Mesothelial cell of epicardium (in vitro differentiated cells): ENCODE results near the gene TAS2R50. TPM values are rescaled to one million over a fixed set of nuclear protein-coding genes. Genes with fewer than 3 reads are reported as not detected.

Experiments
- DNase-seq, 2 experiments: peaks; one replicate each; pipeline ENCODE4 v3.0.0; 2021; ENCODE audit warnings: low spot score in 2 of 2; ENCODE audit not compliant: unreplicated experiment in 2 of 2
- H3K27ac Mint-ChIP-seq: 2 replicates; pipeline ENCODE4 v1.8.0; 2021; ENCODE audit warnings: mixed read lengths
- H3K27me3 Mint-ChIP-seq: 2 replicates; pipeline ENCODE4 v1.8.0; 2021; ENCODE audit warnings: low read depth, mixed read lengths
- H3K36me3 Mint-ChIP-seq: 2 replicates; pipeline ENCODE4 v1.8.0; 2021; ENCODE audit warnings: mixed read lengths
- H3K4me1 Mint-ChIP-seq: 2 replicates; pipeline ENCODE4 v1.8.0; 2021; ENCODE audit warnings: mixed read lengths
- H3K4me3 Mint-ChIP-seq: 2 replicates; pipeline ENCODE4 v1.8.0; 2021; ENCODE audit warnings: mild to moderate bottlenecking, moderate library complexity, mixed read lengths
- H3K9me3 Mint-ChIP-seq: 2 replicates; pipeline ENCODE4 v1.8.0; 2021; ENCODE audit warnings: mixed read lengths
- total RNA-seq: library from RNA; stranded (reverse); gene quantifications from 3 replicates; pipeline ENCODE4 v1.2.1, GENCODE V29; 2021
- TF ChIP-seq, protein P1 (sequence below): fragments of 200-600 bp; sonication (generic); IDR thresholded peaks from one replicate; pipeline ENCODE4 v1.5.0; 2021; ENCODE audit warnings: antibody characterized with exemption; ENCODE audit not compliant: unreplicated experiment

TAS2R50 gene
- total RNA-seq, 1 donor from 2014 or later, result 3.4 TPM

DNA sequence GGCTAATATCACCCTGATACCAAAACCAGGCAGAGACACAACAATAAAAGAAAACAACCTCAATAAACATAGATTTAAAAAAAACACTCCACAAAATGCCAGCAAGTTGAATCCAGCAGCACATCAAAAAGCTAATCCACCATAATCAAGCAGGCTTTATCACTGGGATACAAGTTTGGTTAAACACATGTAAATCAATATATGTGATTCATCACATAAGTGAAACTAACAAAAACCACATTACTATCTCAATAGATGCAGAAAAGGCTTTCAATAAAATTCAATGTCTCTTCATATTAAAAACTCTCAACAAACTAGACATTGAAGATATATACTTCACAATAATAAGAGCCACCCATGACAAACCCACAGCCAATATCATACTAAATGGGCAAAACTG, 30.6 kb downstream of the TAS2R50 start:
- H3K27ac Mint-ChIP-seq, result no peak overlapping the region
- TF ChIP-seq, protein P1, sequence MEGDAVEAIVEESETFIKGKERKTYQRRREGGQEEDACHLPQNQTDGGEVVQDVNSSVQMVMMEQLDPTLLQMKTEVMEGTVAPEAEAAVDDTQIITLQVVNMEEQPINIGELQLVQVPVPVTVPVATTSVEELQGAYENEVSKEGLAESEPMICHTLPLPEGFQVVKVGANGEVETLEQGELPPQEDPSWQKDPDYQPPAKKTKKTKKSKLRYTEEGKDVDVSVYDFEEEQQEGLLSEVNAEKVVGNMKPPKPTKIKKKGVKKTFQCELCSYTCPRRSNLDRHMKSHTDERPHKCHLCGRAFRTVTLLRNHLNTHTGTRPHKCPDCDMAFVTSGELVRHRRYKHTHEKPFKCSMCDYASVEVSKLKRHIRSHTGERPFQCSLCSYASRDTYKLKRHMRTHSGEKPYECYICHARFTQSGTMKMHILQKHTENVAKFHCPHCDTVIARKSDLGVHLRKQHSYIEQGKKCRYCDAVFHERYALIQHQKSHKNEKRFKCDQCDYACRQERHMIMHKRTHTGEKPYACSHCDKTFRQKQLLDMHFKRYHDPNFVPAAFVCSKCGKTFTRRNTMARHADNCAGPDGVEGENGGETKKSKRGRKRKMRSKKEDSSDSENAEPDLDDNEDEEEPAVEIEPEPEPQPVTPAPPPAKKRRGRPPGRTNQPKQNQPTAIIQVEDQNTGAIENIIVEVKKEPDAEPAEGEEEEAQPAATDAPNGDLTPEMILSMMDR, result no peak

DNA sequence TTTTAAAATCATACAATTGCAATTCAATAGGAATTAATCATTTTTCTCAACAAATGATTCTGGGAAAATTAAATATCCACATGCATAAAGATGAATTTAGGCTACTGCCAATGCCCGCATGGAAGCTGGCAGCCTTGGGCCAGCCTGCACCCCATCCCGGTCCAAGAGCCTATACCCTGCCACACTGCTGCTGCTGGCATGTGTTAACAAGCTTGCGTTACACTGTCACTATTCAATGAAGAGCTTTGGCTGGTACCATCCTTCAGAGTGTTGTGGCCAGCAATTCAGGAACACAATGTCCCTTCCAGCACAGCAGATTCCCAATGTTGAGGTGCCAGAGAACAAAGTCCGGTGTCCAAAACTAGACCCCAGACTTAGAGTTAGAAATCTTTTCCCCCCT, 34.1 kb downstream of the TAS2R50 start:
- no peak overlapping the region for H3K27ac Mint-ChIP-seq
- no peaks in the 10 kb centered on the region for H3K4me1 Mint-ChIP-seq
- no peak for DNase-seq
- H3K27me3 Mint-ChIP-seq, result no peaks in the 10 kb centered on the region
- TF ChIP-seq, protein P1, result no peak
- peaks cover 73% of the 10 kb centered on the region for H3K9me3 Mint-ChIP-seq
- no peak overlapping the region for H3K4me3 Mint-ChIP-seq
- peaks cover 71% of the 10 kb centered on the region for H3K36me3 Mint-ChIP-seq

More for the DNA sequence above, 30.6 kb downstream of the TAS2R50 start:
- H3K27me3 Mint-ChIP-seq, result no peaks in the 10 kb centered on the region
- peaks cover 59% of the 10 kb centered on the region for H3K36me3 Mint-ChIP-seq
- no peak overlapping the region for H3K4me3 Mint-ChIP-seq
- H3K4me1 Mint-ChIP-seq, result no peaks in the 10 kb centered on the region
- peaks cover 54% of the 10 kb centered on the region for H3K9me3 Mint-ChIP-seq
- DNase-seq, result no peak

DNA sequence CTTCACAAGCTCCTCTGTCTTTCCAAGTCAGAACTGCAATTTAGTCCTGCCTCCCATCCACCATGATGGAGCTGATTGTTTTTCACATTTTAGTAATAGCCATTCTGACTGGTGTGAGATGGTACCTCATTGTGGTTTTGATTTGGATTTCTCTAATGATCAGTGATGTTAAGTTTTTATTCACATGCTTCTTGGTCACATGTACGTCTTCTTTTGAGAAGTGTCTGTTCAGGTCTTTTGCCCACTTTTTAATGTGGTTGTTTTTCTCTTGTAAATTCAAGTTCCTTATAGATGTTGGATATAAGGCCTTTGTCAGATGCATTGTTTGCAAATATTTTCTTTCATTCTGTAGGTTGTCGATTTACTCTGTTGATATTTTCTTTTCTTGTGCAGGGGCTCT, 43.5 kb downstream of the TAS2R50 start:
- Mint-ChIP-seq H3K4me1 (no peaks in the 10 kb centered on the region), H3K9me3 (peaks cover 47% of the 10 kb centered on the region), H3K4me3 (no peak overlapping the region), H3K27ac (no peak overlapping the region), H3K27me3 (no peaks in the 10 kb centered on the region), H3K36me3 (peaks cover 44% of the 10 kb centered on the region)
- TF ChIP-seq, protein P1, result no peak
- DNase-seq, result no peak

DNA sequence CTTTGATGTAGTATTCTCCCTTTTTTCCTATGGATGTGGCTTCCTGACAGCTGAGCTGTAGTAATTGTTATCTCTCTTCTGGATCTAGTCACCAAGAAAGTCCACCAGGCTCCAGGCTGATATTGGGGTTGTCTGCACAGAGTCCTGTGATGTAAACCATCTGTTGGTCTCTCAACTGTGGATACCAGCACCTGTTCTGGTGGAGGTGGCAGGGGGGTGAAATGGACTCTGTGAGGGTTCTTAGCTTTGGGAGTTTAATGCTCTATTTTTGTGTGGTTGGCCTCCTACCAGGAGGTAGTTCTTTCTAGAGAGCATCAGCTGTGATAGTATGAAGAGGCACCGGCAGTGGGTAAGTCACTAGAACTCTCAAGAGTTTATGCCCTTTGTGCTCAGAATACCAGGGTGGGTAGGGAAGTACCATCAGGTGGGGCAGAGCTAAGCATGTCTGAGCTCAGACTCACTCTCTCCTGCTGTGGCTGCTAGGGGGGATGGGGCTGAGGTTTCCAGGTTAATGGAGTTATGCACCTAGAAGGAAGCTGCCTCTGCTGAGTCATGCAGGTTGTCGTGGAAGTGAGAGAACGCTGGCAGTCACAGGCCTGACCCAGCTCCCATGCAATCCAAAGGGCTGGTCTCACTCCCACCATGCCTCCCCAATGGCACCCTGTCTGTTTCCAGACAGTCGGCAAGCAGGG, 44.6 kb downstream of the TAS2R50 start:
- Mint-ChIP-seq H3K4me1 (no peaks in the 10 kb centered on the region), H3K9me3 (peaks cover 35% of the 10 kb centered on the region), H3K27me3 (no peaks in the 10 kb centered on the region), H3K27ac (no peak overlapping the region), H3K36me3 (peaks cover 33% of the 10 kb centered on the region), H3K4me3 (no peak overlapping the region)
- no peak for DNase-seq
- TF ChIP-seq, protein P1, result no peak

DNA sequence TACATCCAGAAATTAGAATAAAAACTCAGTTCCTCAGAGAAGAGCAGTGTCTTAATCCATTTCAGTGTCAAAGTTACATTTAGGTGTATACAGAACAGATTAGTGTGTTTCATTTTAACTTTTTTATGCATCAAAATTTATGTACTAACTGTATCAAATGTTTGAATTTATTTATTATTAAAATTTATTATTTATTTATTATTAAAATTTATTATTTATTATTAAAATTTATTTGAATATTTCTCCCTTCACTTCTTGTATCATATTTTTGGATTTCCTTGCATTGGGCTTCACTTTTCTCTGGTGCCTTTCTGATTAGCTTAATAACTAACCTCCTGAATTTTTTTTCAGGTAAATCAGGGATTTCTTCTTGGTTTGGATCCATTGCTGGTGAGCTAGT, 45.3 kb downstream of the TAS2R50 start:
- no peak overlapping the region for H3K27ac Mint-ChIP-seq
- peaks cover 29% of the 10 kb centered on the region for H3K9me3 Mint-ChIP-seq
- no peaks in the 10 kb centered on the region for H3K4me1 Mint-ChIP-seq
- TF ChIP-seq, protein P1, result no peak
- peaks cover 27% of the 10 kb centered on the region for H3K36me3 Mint-ChIP-seq
- no peak overlapping the region for H3K4me3 Mint-ChIP-seq
- no peaks in the 10 kb centered on the region for H3K27me3 Mint-ChIP-seq
- DNase-seq, result no peak

DNA sequence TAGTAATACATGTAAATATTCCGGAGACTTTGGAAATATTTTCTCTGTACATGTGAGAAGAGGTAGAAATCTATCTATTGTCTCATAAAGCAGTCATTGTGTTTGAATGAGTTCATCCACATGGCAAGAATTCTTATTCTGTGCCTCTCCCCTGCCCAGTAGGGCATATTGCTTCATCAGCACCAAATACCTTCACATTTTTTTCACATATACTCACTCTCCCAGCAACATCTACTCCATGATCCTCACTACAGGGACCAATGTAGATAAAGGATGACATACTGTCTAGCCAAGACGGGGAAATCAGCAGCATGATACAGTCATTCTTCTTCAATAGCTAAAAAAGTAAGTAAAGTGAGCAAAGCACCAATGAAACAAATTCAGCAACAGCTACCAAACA, 46.3 kb downstream of the TAS2R50 start:
- TF ChIP-seq, protein P1, result no peak
- Mint-ChIP-seq H3K27ac (no peak overlapping the region), H3K4me3 (no peak overlapping the region), H3K27me3 (no peaks in the 10 kb centered on the region), H3K4me1 (no peaks in the 10 kb centered on the region), H3K9me3 (peaks cover 19% of the 10 kb centered on the region), H3K36me3 (peaks cover 18% of the 10 kb centered on the region)
- no peak for DNase-seq
